GM23338 (cell line): Measurements from ENCODE around the gene CREBL2. TPM values are rescaled to one million over a fixed set of nuclear protein-coding genes. Genes with fewer than 3 reads are reported as not detected.
"Not testable (repeated sequence)": the region's sequence is repeated elsewhere in the genome, so short reads cannot be mapped to it uniquely, and the experiment has no call there.

Source experiments
- ATAC-seq: fragments of 200-7000 bp; cut with Tn5 transposase; 3 replicates; pipeline ENCODE4 v1.9.1; 2020
- DNase-seq: peaks from one replicate; pipeline ENCODE4 v3.0.0-alpha.2; 2015; ENCODE audit warnings: low spot score
- H2AFZ ChIP-seq: fragments of 200-600 bp; sonication (generic); 2 replicates; pipeline ENCODE4 v1.8.0; 2016; ENCODE audit warnings: antibody characterized with exemption, mild to moderate bottlenecking, moderate library complexity
- H3F3A ChIP-seq: fragments of 200-600 bp; sonication (generic); replicated peaks from 2 replicates; pipeline ENCODE4 v1.8.0; 2017; ENCODE audit warnings: antibody characterized with exemption, mixed run types, low read depth
- H3K27ac ChIP-seq: fragments of 200-600 bp; sonication (generic); 2 replicates; pipeline ENCODE4 v1.6.1; 2016; ENCODE audit warnings: low read depth
- H3K27me3 ChIP-seq: fragments of 200-600 bp; sonication (generic); 2 replicates; pipeline ENCODE4 v1.8.0; 2016; ENCODE audit warnings: mild to moderate bottlenecking, mixed run types, moderate library complexity; ENCODE audit not compliant: insufficient read depth
- H3K36me3 ChIP-seq: fragments of 200-600 bp; sonication (generic); 2 replicates; pipeline ENCODE4 v1.8.0; 2016; ENCODE audit warnings: mild to moderate bottlenecking; ENCODE audit not compliant: insufficient read depth
- H3K4me1 ChIP-seq: fragments of 200-600 bp; sonication (generic); 2 replicates; pipeline ENCODE4 v1.8.0; 2016; ENCODE audit warnings: mild to moderate bottlenecking, moderate library complexity; ENCODE audit not compliant: insufficient read depth
- H3K4me2 ChIP-seq: fragments of 200-600 bp; sonication (generic); 2 replicates; pipeline ENCODE4 v1.7.1; 2017; ENCODE audit warnings: mixed run types
- H3K4me3 ChIP-seq: fragments of 200-600 bp; sonication (generic); 2 replicates; pipeline ENCODE4 v1.6.1; 2016; ENCODE audit warnings: mixed run types
- H3K79me2 ChIP-seq: fragments of 200-600 bp; sonication (generic); replicated peaks from 2 replicates; pipeline ENCODE4 v1.8.0; 2017; ENCODE audit warnings: mild to moderate bottlenecking; ENCODE audit not compliant: insufficient read depth
- H3K9me2 ChIP-seq: fragments of 200-600 bp; sonication (generic); 2 replicates; pipeline ENCODE4 v1.8.0; 2017; ENCODE audit not compliant: insufficient read depth
- H4K20me1 ChIP-seq: fragments of 200-600 bp; sonication (generic); replicated peaks from 2 replicates; pipeline ENCODE4 v1.8.0; 2017; ENCODE audit warnings: mild to moderate bottlenecking; ENCODE audit not compliant: insufficient read depth
- H3K27ac Mint-ChIP-seq: 2 replicates; pipeline ENCODE4 v1.8.0; 2020; ENCODE audit warnings: inconsistent platforms, mild to moderate bottlenecking, moderate library complexity, mixed read lengths
- H3K27me3 Mint-ChIP-seq: 3 replicates; pipeline ENCODE4 v1.8.0; 2022; ENCODE audit warnings: low read depth, mild to moderate bottlenecking, moderate library complexity, mixed read lengths, inconsistent platforms; ENCODE audit not compliant: insufficient read depth, poor library complexity
- H3K36me3 Mint-ChIP-seq: 3 replicates; pipeline ENCODE4 v1.8.0; 2021; ENCODE audit warnings: low read depth, mild to moderate bottlenecking, inconsistent platforms, moderate library complexity, mixed read lengths
- H3K4me1 Mint-ChIP-seq: 3 replicates; pipeline ENCODE4 v1.8.0; 2020; ENCODE audit warnings: mild to moderate bottlenecking, inconsistent platforms, mixed read lengths
- H3K4me3 Mint-ChIP-seq: 3 replicates; pipeline ENCODE4 v1.8.0; 2021; ENCODE audit warnings: moderate library complexity, mild to moderate bottlenecking, inconsistent platforms, mixed read lengths
- H3K9me3 Mint-ChIP-seq: 3 replicates; pipeline ENCODE4 v1.8.0; 2020; ENCODE audit warnings: moderate library complexity, mild to moderate bottlenecking, inconsistent platforms, mixed read lengths
- EZH2 ChIP-seq: fragments of 200-600 bp; sonication (generic); IDR thresholded peaks from one replicate; pipeline ENCODE4 v1.8.0; 2017; ENCODE audit warnings: antibody characterized with exemption, mild to moderate bottlenecking, low read depth; ENCODE audit not compliant: unreplicated experiment
- EZH2phosphoT487 ChIP-seq: fragments of 200-600 bp; sonication (generic); IDR thresholded peaks from one replicate; pipeline ENCODE4 v1.8.1; 2018; ENCODE audit warnings: antibody characterized with exemption; ENCODE audit not compliant: unreplicated experiment
- NANOG ChIP-seq: IDR thresholded peaks from 2 replicates; pipeline ENCODE4 v1.6.1; 2016; ENCODE audit warnings: antibody characterized with exemption, borderline replicate concordance
- POLR2AphosphoS5 ChIP-seq: IDR thresholded peaks from 2 replicates; pipeline ENCODE4 v1.6.1; 2016; ENCODE audit warnings: antibody characterized with exemption, low read depth
- ZNF114 ChIP-seq: fragments of 250-450 bp; sonication (Bioruptor Pico); IDR thresholded peaks from 2 replicates; pipeline ENCODE4 v1.5.0; 2020; ENCODE audit warnings: mild to moderate bottlenecking, moderate library complexity
- ZNF331 ChIP-seq: fragments of 250-450 bp; sonication (Bioruptor Pico); IDR thresholded peaks from 2 replicates; pipeline ENCODE4 v1.5.0; 2020; ENCODE audit warnings: low read depth, mild to moderate bottlenecking, moderate library complexity
- polyA plus RNA-seq: library from polyadenylated mRNA; unstranded; fragments of >200 nt; fragmentation: Nextera tagmentation; extraction: Ambion mirVana; gene quantifications from 2 replicates; pipeline ENCODE4 v1.2.1, GENCODE V29; 2016
- total RNA-seq: library from RNA; depleted of rRNA; stranded (reverse); fragments of >200 nt; shearing (Covaris generic); gene quantifications from 2 replicates; pipeline ENCODE4 v1.2.3, GENCODE V29; 2014
- TF ChIP-seq, protein P1 (sequence below): IDR thresholded peaks from 2 replicates; pipeline ENCODE4 v1.6.1; 2016; ENCODE audit warnings: antibody characterized with exemption
- TF ChIP-seq, protein P2 (sequence below), 2 experiments: fragments of 200-600 bp in 1 of 2; sonication (generic) in 1 of 2; conservative IDR thresholded peaks; 2 replicates each; pipeline versions ENCODE4 v1.5.1 to v1.6.1; 2016 to 2017; ENCODE audit warnings: antibody characterized with exemption in 2 of 2, low read depth in 2 of 2, mild to moderate bottlenecking in 2 of 2, moderate library complexity in 1 of 2

CREBL2 gene
- total and polyA plus RNA-seq, 2 experiments from 2014 or later: 9.0 to 21.6 TPM

DNA sequence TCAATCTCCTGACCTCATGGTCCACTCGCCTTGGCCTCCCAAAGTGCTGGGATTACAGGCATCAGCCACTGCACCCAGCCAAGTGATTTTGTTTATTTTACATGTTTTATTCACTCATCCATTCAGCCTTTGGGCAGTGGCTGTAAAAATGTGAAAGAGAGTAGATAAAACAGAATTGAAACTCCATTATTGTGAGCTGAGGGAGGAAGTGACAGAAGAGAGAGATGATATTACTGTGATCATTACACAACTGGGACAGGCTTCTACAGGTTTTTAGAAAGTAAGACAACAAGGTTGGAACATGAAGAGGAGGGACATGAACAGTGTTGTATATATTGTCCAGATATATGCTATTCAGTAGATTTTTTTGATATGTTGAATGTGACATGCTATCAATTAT, 25.0 kb downstream of the CREBL2 start:
- H3K27me3 Mint-ChIP-seq: no peaks in the 10 kb centered on the region
- H3K36me3 Mint-ChIP-seq: peaks cover 30% of the 10 kb centered on the region
- Histone ChIP-seq H4K20me1 (no peaks in the 10 kb centered on the region), H3K4me1 (no peaks in the 10 kb centered on the region), H3K27ac (no peak overlapping the region), H3K4me3 (no peak overlapping the region), H3F3A (no peaks in the 10 kb centered on the region), H3K79me2 (no peaks in the 10 kb centered on the region), H3K9me2 (no peaks in the 10 kb centered on the region), H3K36me3 (no peaks in the 10 kb centered on the region), H2AFZ (no peak overlapping the region), H3K4me2 (no peak overlapping the region), H3K27me3 (no peaks in the 10 kb centered on the region)
- DNase-seq (no peak), ATAC-seq (no peak)
- no peaks in the 10 kb centered on the region for H3K4me1 Mint-ChIP-seq
- TF ChIP-seq, protein P1, sequence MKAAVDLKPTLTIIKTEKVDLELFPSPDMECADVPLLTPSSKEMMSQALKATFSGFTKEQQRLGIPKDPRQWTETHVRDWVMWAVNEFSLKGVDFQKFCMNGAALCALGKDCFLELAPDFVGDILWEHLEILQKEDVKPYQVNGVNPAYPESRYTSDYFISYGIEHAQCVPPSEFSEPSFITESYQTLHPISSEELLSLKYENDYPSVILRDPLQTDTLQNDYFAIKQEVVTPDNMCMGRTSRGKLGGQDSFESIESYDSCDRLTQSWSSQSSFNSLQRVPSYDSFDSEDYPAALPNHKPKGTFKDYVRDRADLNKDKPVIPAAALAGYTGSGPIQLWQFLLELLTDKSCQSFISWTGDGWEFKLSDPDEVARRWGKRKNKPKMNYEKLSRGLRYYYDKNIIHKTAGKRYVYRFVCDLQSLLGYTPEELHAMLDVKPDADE: no peak
- TF ChIP-seq, protein P2, sequence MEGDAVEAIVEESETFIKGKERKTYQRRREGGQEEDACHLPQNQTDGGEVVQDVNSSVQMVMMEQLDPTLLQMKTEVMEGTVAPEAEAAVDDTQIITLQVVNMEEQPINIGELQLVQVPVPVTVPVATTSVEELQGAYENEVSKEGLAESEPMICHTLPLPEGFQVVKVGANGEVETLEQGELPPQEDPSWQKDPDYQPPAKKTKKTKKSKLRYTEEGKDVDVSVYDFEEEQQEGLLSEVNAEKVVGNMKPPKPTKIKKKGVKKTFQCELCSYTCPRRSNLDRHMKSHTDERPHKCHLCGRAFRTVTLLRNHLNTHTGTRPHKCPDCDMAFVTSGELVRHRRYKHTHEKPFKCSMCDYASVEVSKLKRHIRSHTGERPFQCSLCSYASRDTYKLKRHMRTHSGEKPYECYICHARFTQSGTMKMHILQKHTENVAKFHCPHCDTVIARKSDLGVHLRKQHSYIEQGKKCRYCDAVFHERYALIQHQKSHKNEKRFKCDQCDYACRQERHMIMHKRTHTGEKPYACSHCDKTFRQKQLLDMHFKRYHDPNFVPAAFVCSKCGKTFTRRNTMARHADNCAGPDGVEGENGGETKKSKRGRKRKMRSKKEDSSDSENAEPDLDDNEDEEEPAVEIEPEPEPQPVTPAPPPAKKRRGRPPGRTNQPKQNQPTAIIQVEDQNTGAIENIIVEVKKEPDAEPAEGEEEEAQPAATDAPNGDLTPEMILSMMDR (conservative IDR thresholded peaks at IDR 0.05; ENCODE audit: low read depth in 2 of 2): no peak
- no peak for TF ChIP-seq EZH2
- peaks cover 4% of the 10 kb centered on the region; the same call in 1 of the 3 replicates for H3K9me3 Mint-ChIP-seq
- no peak overlapping the region for H3K27ac Mint-ChIP-seq
- no peak overlapping the region for H3K4me3 Mint-ChIP-seq

GRCh38 chr12:12639995-12640394, 28.3 kb downstream of the CREBL2 start:
- H3K4me2 ChIP-seq: not testable (repeated sequence)
- H3K36me3 Mint-ChIP-seq: peaks cover 31% of the 10 kb centered on the region

DNA sequence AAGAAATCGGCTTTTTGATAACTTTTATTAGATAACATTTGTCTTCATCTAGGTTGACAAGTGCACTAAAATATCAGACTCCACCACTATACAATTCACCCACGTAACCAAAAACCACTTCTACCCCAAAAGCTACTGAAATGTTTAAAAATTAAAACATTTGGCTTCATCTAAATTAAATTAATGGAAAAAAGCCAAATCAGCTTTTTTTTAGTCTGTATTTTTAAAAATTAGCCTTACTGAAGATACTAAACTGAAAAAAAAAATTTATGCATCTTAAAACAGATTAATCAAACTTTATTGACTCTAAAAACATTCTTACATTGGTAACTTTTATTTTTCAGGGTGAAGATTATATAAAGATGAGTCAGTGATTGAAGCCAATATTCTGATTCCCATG, 30.0 kb downstream of the CREBL2 start:
- Histone ChIP-seq H3K9me2 (no peaks in the 10 kb centered on the region), H3K36me3 (no peaks in the 10 kb centered on the region), H3K79me2 (no peaks in the 10 kb centered on the region), H3K4me2 (no peak overlapping the region), H3K27ac (no peak overlapping the region), H3K4me3 (no peak overlapping the region), H4K20me1 (no peaks in the 10 kb centered on the region), H3F3A (no peaks in the 10 kb centered on the region), H3K27me3 (no peaks in the 10 kb centered on the region), H2AFZ (no peak overlapping the region), H3K4me1 (peaks cover 18% of the 10 kb centered on the region)
- peaks cover 14% of the 10 kb centered on the region for H3K4me1 Mint-ChIP-seq
- peaks cover 9% of the 10 kb centered on the region for H3K9me3 Mint-ChIP-seq
- H3K36me3 Mint-ChIP-seq: peaks cover 37% of the 10 kb centered on the region
- DNase-seq (no peak), ATAC-seq (no peak)
- H3K4me3 Mint-ChIP-seq: no peak overlapping the region
- no peak overlapping the region for H3K27ac Mint-ChIP-seq
- H3K27me3 Mint-ChIP-seq: no peaks in the 10 kb centered on the region
- TF ChIP-seq POLR2AphosphoS5: no peak
- TF ChIP-seq ZNF331 (CRISPR knock-in tag): no peak
- TF ChIP-seq ZNF114: no peak
- no peak for TF ChIP-seq NANOG
- TF ChIP-seq EZH2: no peak
- TF ChIP-seq EZH2phosphoT487: no peak
- TF ChIP-seq, protein P2 (conservative IDR thresholded peaks at IDR 0.05; ENCODE audit: low read depth in 2 of 2): no peak

More at GRCh38 chr12:12639995-12640394, 28.3 kb downstream of the CREBL2 start:
- peaks cover 18% of the 10 kb centered on the region for H3K4me1 ChIP-seq
- H3F3A ChIP-seq, H3K27me3 Mint-ChIP-seq, H3K4me1 Mint-ChIP-seq, H3K4me3 Mint-ChIP-seq, ATAC-seq, H4K20me1 ChIP-seq, H3K9me3 Mint-ChIP-seq, DNase-seq, H3K27ac ChIP-seq, H3K79me2 ChIP-seq, H3K9me2 ChIP-seq, H3K4me3 ChIP-seq, H2AFZ ChIP-seq, H3K27me3 ChIP-seq, H3K36me3 ChIP-seq, H3K27ac Mint-ChIP-seq: not testable (repeated sequence)
